ENCODE measurements around the gene USP54.
A peak's percentile ranks its signal among the peaks of the same experiment; 100 is the strongest.

Gene USP54

GRCh38 chr10:73494877-73495225, 96.3 kb downstream of the USP54 start:
- DNase-seq (ENCODE audit: low spot score in 2 of 2) (no peak), ATAC-seq (ENCODE audit: low read depth) (no peak)
- H3K27me3 Mint-ChIP-seq = no peaks in the 10 kb centered on the region
- H3K27ac Mint-ChIP-seq = peak overlapping the region; percentile 91
- no peaks in the 10 kb centered on the region for H3K36me3 Mint-ChIP-seq
- H3K9me3 Mint-ChIP-seq = no peaks in the 10 kb centered on the region
- H3K4me3 Mint-ChIP-seq = peak overlapping the region; percentile 89
- H3K4me1 Mint-ChIP-seq = peaks cover 36% of the 10 kb centered on the region

GRCh38 chr10:73494213-73494612, 96.9 kb downstream of the USP54 start:
- DNase-seq (ENCODE audit: low spot score in 2 of 2) (no peak), ATAC-seq (ENCODE audit: low read depth) (no peak)
- no peaks in the 10 kb centered on the region for H3K36me3 Mint-ChIP-seq
- H3K27ac Mint-ChIP-seq = peak overlapping the region; percentile 83
- H3K4me3 Mint-ChIP-seq = peak overlapping the region; percentile 75
- H3K27me3 Mint-ChIP-seq = no peaks in the 10 kb centered on the region
- no peaks in the 10 kb centered on the region for H3K9me3 Mint-ChIP-seq
- peaks cover 40% of the 10 kb centered on the region for H3K4me1 Mint-ChIP-seq

GRCh38 chr10:73493781-73494180, 97.4 kb downstream of the USP54 start:
- H3K9me3 Mint-ChIP-seq = no peaks in the 10 kb centered on the region
- H3K27me3 Mint-ChIP-seq = no peaks in the 10 kb centered on the region
- H3K27ac Mint-ChIP-seq = peak overlapping the region; percentile 83
- ATAC-seq (ENCODE audit: low read depth) (no peak), DNase-seq (ENCODE audit: low spot score in 2 of 2) (no peak)
- H3K4me3 Mint-ChIP-seq = peak overlapping the region; percentile 75
- H3K36me3 Mint-ChIP-seq = peaks cover 3% of the 10 kb centered on the region
- peaks cover 43% of the 10 kb centered on the region for H3K4me1 Mint-ChIP-seq

GRCh38 chr10:73486601-73487000, 104.5 kb downstream of the USP54 start:
- Mint-ChIP-seq H3K27ac (no peak overlapping the region), H3K9me3 (no peaks in the 10 kb centered on the region), H3K4me1 (peaks cover 19% of the 10 kb centered on the region), H3K27me3 (no peaks in the 10 kb centered on the region), H3K4me3 (no peak overlapping the region), H3K36me3 (peaks cover 13% of the 10 kb centered on the region)
- DNase-seq (ENCODE audit: low spot score in 2 of 2) (no peak), ATAC-seq (ENCODE audit: low read depth) (no peak)

DNA sequence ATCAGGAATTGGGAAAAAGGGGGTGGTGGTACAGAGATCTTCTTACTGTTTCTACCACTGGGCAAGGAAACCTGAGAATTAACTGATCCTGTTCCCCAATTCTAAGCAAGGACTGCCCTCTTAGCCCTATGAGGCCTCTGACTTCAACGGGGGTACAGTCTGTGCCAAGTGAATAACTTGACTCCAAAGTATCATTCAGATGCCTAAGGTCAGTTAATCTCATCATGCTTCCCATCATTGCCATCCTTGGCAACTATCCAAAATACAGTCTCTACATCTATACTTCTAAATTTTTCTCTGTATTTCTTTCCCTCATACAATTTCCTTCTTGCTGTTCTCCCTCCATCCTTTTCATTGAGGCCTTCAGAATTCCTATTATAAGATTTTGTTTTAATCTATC, 105.8 kb downstream of the USP54 start:
- DNase-seq (ENCODE audit: low spot score in 2 of 2) (no peak), ATAC-seq (ENCODE audit: low read depth) (no peak)
- no peaks in the 10 kb centered on the region for H3K27me3 Mint-ChIP-seq
- H3K9me3 Mint-ChIP-seq = no peaks in the 10 kb centered on the region
- no peak overlapping the region for H3K27ac Mint-ChIP-seq
- peaks cover 13% of the 10 kb centered on the region for H3K36me3 Mint-ChIP-seq
- no peak overlapping the region for H3K4me3 Mint-ChIP-seq
- peaks cover 21% of the 10 kb centered on the region for H3K4me1 Mint-ChIP-seq

DNA sequence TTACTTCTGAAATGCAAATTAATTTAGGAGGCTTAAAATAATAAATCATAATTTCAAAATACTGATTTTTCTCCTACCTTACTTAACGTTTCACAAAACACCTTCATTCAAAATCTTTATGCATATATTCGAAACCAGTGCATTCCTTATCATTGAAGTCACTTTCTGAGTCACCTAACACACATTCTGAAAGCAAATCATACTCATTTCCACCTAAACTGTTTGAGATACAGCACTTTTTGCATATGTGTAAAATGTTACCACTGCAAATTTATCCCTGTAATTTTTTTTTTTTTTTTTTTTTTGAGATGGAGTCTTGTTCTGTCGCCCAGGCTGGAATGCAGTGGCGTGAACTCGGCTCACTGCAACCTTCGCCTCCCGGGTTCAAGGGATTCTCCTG, 111.0 kb downstream of the USP54 start:
- peaks cover 14% of the 10 kb centered on the region for H3K4me1 Mint-ChIP-seq
- no peaks in the 10 kb centered on the region for H3K27me3 Mint-ChIP-seq
- DNase-seq (ENCODE audit: low spot score in 2 of 2) (no peak), ATAC-seq (ENCODE audit: low read depth) (no peak)
- H3K36me3 Mint-ChIP-seq = peaks cover 12% of the 10 kb centered on the region
- H3K9me3 Mint-ChIP-seq = no peaks in the 10 kb centered on the region
- H3K27ac Mint-ChIP-seq = peak overlapping the region; percentile 55
- H3K4me3 Mint-ChIP-seq = peak overlapping the region; percentile 17

GRCh38 chr10:73478636-73479035, 112.5 kb downstream of the USP54 start:
- Mint-ChIP-seq H3K4me1 (peaks cover 14% of the 10 kb centered on the region), H3K36me3 (peaks cover 18% of the 10 kb centered on the region), H3K4me3 (no peak overlapping the region), H3K27ac (peak overlapping the region; percentile 65), H3K27me3 (no peaks in the 10 kb centered on the region), H3K9me3 (no peaks in the 10 kb centered on the region)
- no peak for DNase-seq (ENCODE audit: low spot score in 2 of 2)
- no peak for ATAC-seq (ENCODE audit: low read depth)

- Mint-ChIP-seq H3K4me1 (peaks cover 8% of the 10 kb centered on the region), H3K27me3 (no peaks in the 10 kb centered on the region), H3K9me3 (no peaks in the 10 kb centered on the region), H3K4me3 (no peak overlapping the region), H3K36me3 (peaks cover 26% of the 10 kb centered on the region), H3K27ac (no peak overlapping the region)
- DNase-seq (ENCODE audit: low spot score in 2 of 2) (no peak), ATAC-seq (ENCODE audit: low read depth) (no peak)
These were observed 119.9 kb downstream of the USP54 start for GRCh38 chr10:73471226-73471625.

- H3K36me3 Mint-ChIP-seq = peaks cover 21% of the 10 kb centered on the region
- H3K4me3 Mint-ChIP-seq = no peak overlapping the region
- H3K27ac Mint-ChIP-seq = no peak overlapping the region
- peaks cover 8% of the 10 kb centered on the region for H3K4me1 Mint-ChIP-seq
- no peaks in the 10 kb centered on the region for H3K27me3 Mint-ChIP-seq
- H3K9me3 Mint-ChIP-seq = no peaks in the 10 kb centered on the region
- no peak for DNase-seq (ENCODE audit: low spot score in 2 of 2)
- no peak for ATAC-seq (ENCODE audit: low read depth)
These were observed 121.6 kb downstream of the USP54 start for GRCh38 chr10:73469579-73469978.

DNA sequence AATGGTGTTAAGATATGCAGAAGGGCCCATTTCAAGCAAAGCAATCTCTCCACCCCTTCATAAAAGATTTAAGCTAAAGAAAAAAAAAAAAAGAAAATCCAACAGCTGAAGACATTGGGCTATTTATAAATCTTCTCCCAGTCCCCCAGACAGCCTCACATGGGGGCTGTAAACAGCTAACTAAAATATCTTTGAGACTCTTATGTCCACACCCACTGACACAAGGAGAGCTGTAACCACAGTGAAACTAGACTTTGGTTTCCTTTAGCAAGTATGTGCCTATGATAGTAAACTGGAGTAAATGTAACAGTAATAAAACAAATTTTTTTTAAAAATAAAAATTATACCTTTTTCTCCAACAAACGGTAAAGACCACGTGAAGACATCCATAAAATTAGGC, 123.9 kb downstream of the USP54 start:
- ATAC-seq (ENCODE audit: low read depth) = no peak

DNA sequence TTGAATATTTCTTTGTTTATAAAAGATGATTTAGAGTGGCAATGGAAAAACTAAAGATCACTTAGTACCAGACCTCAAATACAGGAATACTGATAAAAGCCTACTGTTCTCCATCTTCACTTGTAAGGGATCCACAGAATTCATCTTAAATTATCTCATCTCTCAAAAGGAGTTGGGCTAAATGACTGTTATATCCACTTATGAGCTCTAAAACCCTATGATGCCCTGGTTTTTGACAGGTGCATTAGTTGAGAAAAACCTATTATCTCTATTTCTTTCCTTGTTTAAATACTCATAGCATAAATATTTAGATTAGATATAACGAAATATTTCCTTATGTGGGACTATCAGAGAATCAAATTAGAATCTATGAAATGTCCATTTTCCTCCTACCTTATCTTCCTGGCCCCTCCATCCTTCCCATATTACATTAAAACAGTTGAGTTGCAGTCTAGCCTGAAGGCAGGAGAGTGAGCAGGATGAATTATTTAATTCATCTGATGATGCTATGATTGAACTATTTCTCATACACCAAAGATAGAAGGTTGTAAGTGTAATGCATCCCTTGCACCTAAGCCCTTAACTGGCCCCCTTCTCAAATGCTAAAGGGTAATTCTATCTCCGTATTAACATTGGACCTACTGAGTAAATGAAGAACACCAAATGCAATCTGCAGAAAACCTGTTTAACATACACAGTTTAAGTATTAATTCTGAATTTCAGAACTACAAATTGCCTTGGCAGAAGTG, 125.0 kb downstream of the USP54 start:
- H3K4me1 Mint-ChIP-seq = peaks cover 6% of the 10 kb centered on the region
- H3K27ac Mint-ChIP-seq = no peak overlapping the region
- ATAC-seq (ENCODE audit: low read depth) (no peak), DNase-seq (ENCODE audit: low spot score in 2 of 2) (no peak)
- peaks cover 22% of the 10 kb centered on the region for H3K36me3 Mint-ChIP-seq
- H3K4me3 Mint-ChIP-seq = no peak overlapping the region
- H3K27me3 Mint-ChIP-seq = no peaks in the 10 kb centered on the region
- no peaks in the 10 kb centered on the region for H3K9me3 Mint-ChIP-seq

More for the DNA sequence above, 123.9 kb downstream of the USP54 start:
- no peak for DNase-seq (ENCODE audit: low spot score in 2 of 2)
- Mint-ChIP-seq H3K36me3 (peaks cover 23% of the 10 kb centered on the region), H3K4me3 (no peak overlapping the region), H3K27ac (no peak overlapping the region), H3K9me3 (no peaks in the 10 kb centered on the region), H3K4me1 (peaks cover 6% of the 10 kb centered on the region), H3K27me3 (no peaks in the 10 kb centered on the region)

GRCh38 chr10:73460897-73461296, 130.2 kb downstream of the USP54 start:
- Mint-ChIP-seq H3K4me3 (no peak overlapping the region), H3K9me3 (no peaks in the 10 kb centered on the region), H3K27ac (no peak overlapping the region), H3K27me3 (no peaks in the 10 kb centered on the region), H3K4me1 (peaks cover 2% of the 10 kb centered on the region), H3K36me3 (peaks cover 18% of the 10 kb centered on the region)
- DNase-seq (ENCODE audit: low spot score in 2 of 2) = no peak
- no peak for ATAC-seq (ENCODE audit: low read depth)

DNA sequence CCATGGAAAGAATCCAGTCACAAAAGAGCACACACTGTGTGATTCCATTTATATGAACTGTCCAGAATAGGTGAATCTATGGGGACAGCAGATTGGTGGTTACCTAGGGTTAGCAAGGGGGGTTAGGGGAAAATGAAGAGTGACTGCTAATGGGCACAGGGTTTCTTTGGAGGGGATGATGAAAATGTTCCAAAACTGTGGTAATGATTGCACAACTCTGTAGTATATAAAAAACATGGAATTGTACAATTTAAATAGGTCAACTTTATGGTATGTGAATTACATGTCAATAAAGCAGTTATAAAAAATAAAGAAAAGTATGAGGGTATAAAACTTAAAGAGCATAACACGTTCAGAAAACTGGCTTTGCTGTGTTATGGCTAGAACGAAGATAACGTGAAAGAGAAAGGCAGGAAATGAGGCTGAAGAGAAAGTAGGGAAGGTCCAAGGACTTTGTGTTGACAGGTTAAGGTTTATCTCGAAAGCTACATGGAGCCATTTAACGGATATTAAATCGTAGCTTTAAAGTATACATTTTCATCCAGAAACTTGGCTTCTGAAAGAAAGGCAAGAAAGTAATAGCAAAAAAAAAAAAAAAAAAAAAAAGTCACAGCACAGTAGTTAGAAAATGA, 131.3 kb downstream of the USP54 start:
- Mint-ChIP-seq H3K36me3 (peaks cover 20% of the 10 kb centered on the region), H3K27me3 (no peaks in the 10 kb centered on the region), H3K4me3 (no peak overlapping the region), H3K9me3 (no peaks in the 10 kb centered on the region), H3K4me1 (peaks cover 2% of the 10 kb centered on the region), H3K27ac (no peak overlapping the region)
- DNase-seq (ENCODE audit: low spot score in 2 of 2) (no peak), ATAC-seq (ENCODE audit: low read depth) (no peak)

DNA sequence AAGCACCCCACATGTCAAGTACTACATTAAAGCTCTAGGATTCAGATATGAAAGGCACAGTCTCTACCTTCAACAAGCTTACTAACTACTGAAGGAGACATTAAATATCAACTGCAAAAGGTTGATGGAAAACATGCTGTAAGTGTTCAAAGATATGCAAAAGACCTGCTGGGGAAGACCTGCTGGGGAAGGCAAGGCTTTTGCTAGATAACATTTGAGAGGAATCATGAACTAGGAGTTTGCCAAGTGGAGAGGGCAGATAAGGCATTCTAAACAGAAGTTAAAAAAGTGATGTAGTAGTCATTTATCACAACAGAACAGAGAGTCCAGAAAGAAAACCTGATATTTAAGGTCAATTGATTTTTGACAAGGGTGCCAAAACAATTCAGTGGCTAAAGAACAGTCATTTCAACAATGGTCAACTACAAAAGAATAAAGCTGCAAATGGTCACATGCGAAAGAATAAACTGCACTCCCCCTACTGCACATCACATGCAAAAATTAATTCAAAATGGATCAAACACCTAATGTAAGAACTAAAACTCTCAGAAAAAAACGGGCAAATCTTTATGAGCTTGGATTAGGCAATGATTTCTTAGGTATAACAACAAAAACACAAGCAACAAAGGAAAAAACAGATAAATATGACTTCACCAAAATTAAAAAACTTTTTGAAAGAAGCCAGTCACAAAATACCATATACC, 134.8 kb downstream of the USP54 start:
- no peak overlapping the region for H3K4me3 Mint-ChIP-seq
- ATAC-seq (ENCODE audit: low read depth) (no peak), DNase-seq (ENCODE audit: low spot score in 2 of 2) (no peak)
- peaks cover 18% of the 10 kb centered on the region for H3K36me3 Mint-ChIP-seq
- H3K9me3 Mint-ChIP-seq = no peaks in the 10 kb centered on the region
- H3K4me1 Mint-ChIP-seq = peaks cover 2% of the 10 kb centered on the region
- H3K27ac Mint-ChIP-seq = peak overlapping the region; percentile 23
- H3K27me3 Mint-ChIP-seq = no peaks in the 10 kb centered on the region

Data from memory B cell (primary cell).